ENCODE data around the gene ZNF337. TPM values are rescaled to one million over a fixed set of nuclear protein-coding genes. Genes with fewer than 3 reads are reported as not detected.

Gene ZNF337
- total and polyA plus RNA-seq, 2 donors (not counting 1 experiment from before 2014, with no cell fraction given) = 16.2 to 24.7 TPM

DNA sequence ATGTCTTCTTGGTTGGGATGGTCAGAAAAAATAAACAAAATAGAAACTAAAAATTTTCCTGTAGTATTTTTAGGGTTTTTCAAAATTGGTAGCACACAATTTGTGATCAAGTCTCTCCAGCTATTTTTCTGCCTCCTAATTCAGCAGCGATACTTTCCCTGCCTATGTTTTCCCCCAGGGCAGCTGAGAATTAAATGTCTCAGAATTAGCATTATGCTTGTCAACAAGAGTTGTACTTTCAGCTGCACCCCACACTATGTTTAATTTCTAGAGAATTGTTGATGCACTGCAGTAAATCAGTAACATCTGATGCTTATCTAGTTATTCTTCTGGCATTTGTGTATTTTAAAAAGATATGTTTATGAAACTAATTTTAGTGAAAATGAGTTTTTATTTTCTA is 34.2 kb upstream of the ZNF337 start:
- Mint-ChIP-seq H3K27me3 (no peaks in the 10 kb centered on the region), H3K4me3 (no peak overlapping the region), H3K27ac (no peak overlapping the region), H3K9me3 (ENCODE audit: insufficient read depth) (peaks cover 11% of the 10 kb centered on the region), H3K4me1 (no peaks in the 10 kb centered on the region)
- CTCF ChIA-PET = no interaction called here
- Histone ChIP-seq H3K79me2 (ENCODE audit: control insufficient read depth, insufficient read depth, low read length) (no peaks in the 10 kb centered on the region), H2AFZ (ENCODE audit: insufficient read depth, low read depth, low read length, poor library complexity, severe bottlenecking) (no peak overlapping the region), H3K9ac (ENCODE audit: low read length) (no peak overlapping the region), H3K36me3 (replicated peaks in 1 of 2; ENCODE audit: control extremely low read depth in 1 of 2, control insufficient read depth in 1 of 2, extremely low read depth in 1 of 2, insufficient read depth in 2 of 2, low read length in 1 of 2) (no peaks in the 10 kb centered on the region), H4K20me1 (ENCODE audit: control insufficient read depth, insufficient read depth, low read length, poor library complexity, severe bottlenecking) (no peaks in the 10 kb centered on the region), H3K27me3 (replicated peaks in 1 of 4; ENCODE audit: control extremely low read depth in 1 of 4, control insufficient read depth in 3 of 4, insufficient read depth in 4 of 4, low read length in 3 of 4) (no peaks in the 10 kb centered on the region), H3K4me3 (ENCODE audit: control extremely low read depth in 1 of 5, extremely low read depth in 1 of 5, insufficient read depth in 1 of 5, low read depth in 2 of 5, low read length in 4 of 5) (no peak overlapping the region), H3K4me1 (ENCODE audit: control insufficient read depth in 2 of 2, insufficient read depth in 2 of 2, low read length in 2 of 2) (no peaks in the 10 kb centered on the region), H3K27ac (ENCODE audit: low read length in 2 of 2) (no peak overlapping the region), H3K9me3 (ENCODE audit: control extremely low read depth in 1 of 3, control insufficient read depth in 2 of 3, insufficient read depth in 1 of 3, low read length in 2 of 3) (peaks cover 3 to 12% (median 3%) of the 10 kb centered on the region in 3 donors), H3K4me2 (replicated peaks; ENCODE audit: low read depth, low read length, poor library complexity, severe bottlenecking) (no peak overlapping the region)
- POLR2A ChIA-PET = no interaction called here
- no peak for TF ChIP-seq EZH2 (IDR thresholded peaks at IDR 0.05; ENCODE audit: borderline replicate concordance, insufficient read depth, low read depth, low read length, poor library complexity, severe bottlenecking)
- no peak for TF ChIP-seq CTCF (IDR thresholded peaks at IDR 0.05)
- intact Hi-C loops (cut with micrococcal nuclease) = loop anchor here (10.0 kb wide), 1 partner anchor 56 kb away; no protein-coding TSS in a partner anchor
- DNase-seq (no peak), ATAC-seq (ENCODE audit: low read depth) (no peak)
- no CpG with 5 or more reads among the region's 1 CpG for WGBS (ENCODE audit: insufficient coverage)

GRCh38 chr20:25726357-25726756 is 29.7 kb upstream of the ZNF337 start:
- no peak for DNase-seq
- ATAC-seq (ENCODE audit: low read depth) = no peak
- Histone ChIP-seq H3K27me3 (replicated peaks in 1 of 4; ENCODE audit: control extremely low read depth in 1 of 4, control insufficient read depth in 3 of 4, insufficient read depth in 4 of 4, low read length in 3 of 4) (no peaks in the 10 kb centered on the region), H3K4me3 (ENCODE audit: control extremely low read depth in 1 of 5, extremely low read depth in 1 of 5, insufficient read depth in 1 of 5, low read depth in 2 of 5, low read length in 4 of 5) (no peak overlapping the region), H3K4me2 (replicated peaks; ENCODE audit: low read depth, low read length, poor library complexity, severe bottlenecking) (no peak overlapping the region), H2AFZ (ENCODE audit: insufficient read depth, low read depth, low read length, poor library complexity, severe bottlenecking) (no peak overlapping the region), H3K9ac (ENCODE audit: low read length) (no peak overlapping the region), H3K79me2 (ENCODE audit: control insufficient read depth, insufficient read depth, low read length) (peaks cover 7% of the 10 kb centered on the region), H3K36me3 (replicated peaks in 1 of 2; ENCODE audit: control extremely low read depth in 1 of 2, control insufficient read depth in 1 of 2, extremely low read depth in 1 of 2, insufficient read depth in 2 of 2, low read length in 1 of 2) (no peaks in the 10 kb centered on the region), H4K20me1 (ENCODE audit: control insufficient read depth, insufficient read depth, low read length, poor library complexity, severe bottlenecking) (no peaks in the 10 kb centered on the region), H3K27ac (ENCODE audit: low read length in 2 of 2) (no peak overlapping the region), H3K4me1 (ENCODE audit: control insufficient read depth in 2 of 2, insufficient read depth in 2 of 2, low read length in 2 of 2) (no peaks in the 10 kb centered on the region), H3K9me3 (ENCODE audit: control extremely low read depth in 1 of 3, control insufficient read depth in 2 of 3, insufficient read depth in 1 of 3, low read length in 2 of 3) (peaks cover 3 to 20% (median 12%) of the 10 kb centered on the region in 3 donors)
- TF ChIP-seq CTCF (IDR thresholded peaks at IDR 0.05) = no peak
- TF ChIP-seq EZH2 (IDR thresholded peaks at IDR 0.05; ENCODE audit: borderline replicate concordance, insufficient read depth, low read depth, low read length, poor library complexity, severe bottlenecking) = no peak
- Mint-ChIP-seq H3K27me3 (no peaks in the 10 kb centered on the region), H3K9me3 (ENCODE audit: insufficient read depth) (peaks cover 27% of the 10 kb centered on the region), H3K4me3 (no peak overlapping the region), H3K27ac (no peak overlapping the region), H3K4me1 (no peaks in the 10 kb centered on the region)
- ChIA-PET CTCF (no interaction called here), POLR2A (no interaction called here)
- intact Hi-C loops (cut with micrococcal nuclease) = no loop called here
- WGBS (ENCODE audit: insufficient coverage) = no CpG with 5 or more reads among the region's 1 CpG
